Sigmoid colon (tissue), 4 donors: ENCODE measurements around the gene HSPB9.

ENCODE experiments used
- POLR2AphosphoS5 ChIP-seq, 4 donors: sonication (generic); formaldehyde crosslinking; IDR thresholded peaks; one replicate each; pipeline ENCODE4 v1.6.1; 2017; ENCODE audit warnings: antibody characterized with exemption in 4 of 4
- TF ChIP-seq, protein P1 (sequence below), 4 experiments: fragments of 450-650 bp in 3 of 4; fragments of 200-600 bp in 1 of 4; IDR thresholded peaks; one replicate each; pipeline ENCODE4 v1.5.1; 2016 to 2019; ENCODE audit warnings: antibody characterized with exemption in 4 of 4, mild to moderate bottlenecking in 3 of 4, moderate library complexity in 2 of 4

DNA sequence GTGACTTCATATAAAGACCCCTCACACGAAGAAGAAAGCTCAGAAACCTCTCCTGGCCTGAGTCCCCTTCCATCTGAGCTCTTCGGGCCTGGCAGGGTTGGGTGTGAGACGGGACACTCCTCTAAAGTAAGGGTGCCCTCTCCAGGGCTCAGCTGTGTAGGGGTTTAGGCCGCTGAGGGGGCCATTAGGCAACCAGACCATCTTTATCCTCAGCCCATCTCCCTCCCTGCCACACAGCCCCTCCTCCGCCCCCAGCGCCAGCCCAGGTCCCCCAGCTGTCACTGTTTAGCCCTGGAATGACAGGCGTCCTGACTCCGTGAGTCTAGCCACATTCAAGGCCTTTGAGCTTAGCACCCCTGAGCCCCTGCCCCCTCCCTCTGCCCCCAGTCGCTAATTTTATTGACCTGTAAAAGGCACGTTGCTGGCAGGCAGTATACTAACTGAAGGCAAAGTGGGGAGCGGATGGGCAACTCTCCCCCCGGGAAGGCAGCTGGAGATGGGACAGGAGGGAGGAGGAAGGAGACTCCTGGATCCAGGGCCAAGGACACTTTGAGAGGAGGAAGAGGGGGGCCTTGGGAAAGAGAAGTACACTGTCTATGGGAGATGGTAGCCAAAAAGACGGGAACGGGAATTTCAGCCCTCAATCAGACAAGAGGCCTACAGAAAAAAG lies 23.7 kb upstream of the HSPB9 start:
- TF ChIP-seq, protein P1, sequence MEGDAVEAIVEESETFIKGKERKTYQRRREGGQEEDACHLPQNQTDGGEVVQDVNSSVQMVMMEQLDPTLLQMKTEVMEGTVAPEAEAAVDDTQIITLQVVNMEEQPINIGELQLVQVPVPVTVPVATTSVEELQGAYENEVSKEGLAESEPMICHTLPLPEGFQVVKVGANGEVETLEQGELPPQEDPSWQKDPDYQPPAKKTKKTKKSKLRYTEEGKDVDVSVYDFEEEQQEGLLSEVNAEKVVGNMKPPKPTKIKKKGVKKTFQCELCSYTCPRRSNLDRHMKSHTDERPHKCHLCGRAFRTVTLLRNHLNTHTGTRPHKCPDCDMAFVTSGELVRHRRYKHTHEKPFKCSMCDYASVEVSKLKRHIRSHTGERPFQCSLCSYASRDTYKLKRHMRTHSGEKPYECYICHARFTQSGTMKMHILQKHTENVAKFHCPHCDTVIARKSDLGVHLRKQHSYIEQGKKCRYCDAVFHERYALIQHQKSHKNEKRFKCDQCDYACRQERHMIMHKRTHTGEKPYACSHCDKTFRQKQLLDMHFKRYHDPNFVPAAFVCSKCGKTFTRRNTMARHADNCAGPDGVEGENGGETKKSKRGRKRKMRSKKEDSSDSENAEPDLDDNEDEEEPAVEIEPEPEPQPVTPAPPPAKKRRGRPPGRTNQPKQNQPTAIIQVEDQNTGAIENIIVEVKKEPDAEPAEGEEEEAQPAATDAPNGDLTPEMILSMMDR (IDR thresholded peaks at IDR 0.05), result no peak
- no peak for TF ChIP-seq POLR2AphosphoS5 (IDR thresholded peaks at IDR 0.05)
